ENCODE measurements around the gene SYMPK.
"Not testable (repeated sequence)": the region's sequence is repeated elsewhere in the genome, so short reads cannot be mapped to it uniquely, and the experiment has no call there.

The SYMPK gene

DNA sequence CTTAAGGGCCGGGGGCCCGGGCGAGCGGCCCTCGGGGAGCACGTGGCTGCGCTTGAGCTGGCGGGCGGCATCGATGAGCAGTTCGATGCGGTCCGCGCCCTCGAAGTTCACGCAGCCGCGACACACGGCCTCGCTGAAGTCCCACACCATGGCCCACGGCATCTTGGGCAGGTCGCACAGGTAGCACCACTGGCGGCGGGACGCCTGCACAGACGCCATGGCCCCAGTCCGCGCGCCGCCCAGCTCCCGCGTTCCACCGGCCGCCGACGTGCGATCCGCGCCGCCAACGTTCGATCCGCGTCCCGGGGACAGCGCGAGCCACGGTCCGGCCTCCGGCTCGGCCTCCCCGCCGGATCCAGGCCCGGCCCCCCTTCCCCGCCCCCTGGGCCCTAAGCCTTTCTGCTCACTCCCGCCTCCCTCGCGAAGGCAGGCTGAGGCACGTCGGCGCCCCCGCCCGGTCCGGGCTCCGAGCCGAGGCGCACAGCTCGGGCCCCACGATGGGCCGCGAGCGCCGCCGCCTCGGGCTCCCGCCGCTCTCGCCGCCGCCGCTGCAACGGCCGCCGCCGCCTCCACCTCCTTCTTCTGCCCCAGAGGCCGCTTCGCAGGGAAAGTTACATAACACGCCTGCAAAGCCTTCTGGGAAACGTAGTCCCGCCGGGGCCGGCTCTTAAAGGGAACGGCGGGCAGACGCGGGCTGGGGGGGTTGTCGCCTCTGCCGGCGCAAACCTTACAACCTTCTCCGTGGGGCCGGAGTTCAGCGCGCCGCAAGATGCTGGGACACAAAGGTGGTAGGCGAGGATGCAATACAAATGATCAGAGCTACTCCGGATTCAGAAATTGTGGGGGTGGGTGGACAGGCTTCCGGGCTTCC is 22.8 kb upstream of the SYMPK start, which contains the start of gene IRF2BP1:
IRF2BP1 (minus strand) TSS at position 586 of the 871 bp plus-strand sequence; CDS start at position 219, 367 bp downstream.
- DNase-seq, result peak; percentile 80

DNA sequence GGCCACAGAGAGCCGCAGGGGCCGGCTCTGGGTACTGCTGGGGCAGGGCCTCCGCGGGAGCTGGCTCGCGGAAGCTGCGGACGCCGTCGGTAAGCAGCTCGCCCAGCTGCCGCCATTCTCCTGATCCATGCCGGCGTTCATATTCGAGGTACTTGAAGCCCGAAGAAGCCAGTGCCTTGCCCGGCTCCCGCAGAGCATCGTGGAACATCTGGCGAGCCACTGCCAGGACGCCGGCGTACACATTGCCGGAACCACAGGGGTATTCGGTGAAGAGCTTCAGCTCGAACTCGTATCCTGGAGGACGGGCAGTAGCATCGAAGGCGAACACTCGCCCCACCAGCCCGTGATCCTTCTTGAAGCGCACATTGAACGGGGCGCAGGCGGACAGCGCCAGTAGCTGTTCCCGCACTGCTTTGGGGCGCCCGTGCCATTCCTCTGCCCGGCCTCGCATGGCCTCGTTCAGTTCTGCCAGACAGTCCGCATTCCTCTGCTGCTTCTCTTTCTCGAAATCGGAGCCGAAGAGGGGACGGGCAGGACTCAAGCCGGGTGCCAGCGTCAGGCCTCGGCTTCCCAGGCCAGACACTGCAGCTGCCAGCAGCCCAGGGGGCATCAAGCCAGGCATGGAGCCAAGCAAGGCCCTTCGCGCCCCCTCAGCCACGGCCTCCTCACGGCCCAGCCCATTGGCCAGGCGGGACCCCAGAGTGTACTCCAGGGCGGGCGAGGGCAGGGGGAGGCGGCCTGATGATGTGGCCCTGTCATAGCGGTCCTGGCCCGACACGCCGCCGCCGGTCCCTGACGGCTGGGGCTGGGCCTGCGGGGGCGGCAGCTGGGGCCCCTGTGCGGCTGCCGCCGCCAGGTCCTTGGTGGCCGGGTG is 22.0 kb upstream of the SYMPK start:
- DNase-seq, result no peak

GRCh38 chr19:45883881-45884681 is 21.1 kb upstream of the SYMPK start:
- DNase-seq, result no peak

DNA sequence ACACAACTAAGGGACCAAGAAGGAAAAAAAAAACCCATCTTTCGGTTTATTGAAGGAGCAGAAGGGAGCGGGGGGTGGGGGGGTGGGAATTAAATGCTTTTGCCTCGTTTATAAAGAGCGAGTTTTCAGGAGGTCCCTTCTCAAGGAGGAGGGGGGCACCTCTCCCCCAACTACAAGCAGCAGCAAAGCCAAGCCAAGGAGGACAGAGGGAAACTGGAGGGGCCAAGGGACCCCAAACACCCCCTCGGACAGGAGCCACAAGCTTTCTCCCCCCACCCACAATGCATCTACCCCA is 20.6 kb upstream of the SYMPK start:
- DNase-seq, result no peak

DNA sequence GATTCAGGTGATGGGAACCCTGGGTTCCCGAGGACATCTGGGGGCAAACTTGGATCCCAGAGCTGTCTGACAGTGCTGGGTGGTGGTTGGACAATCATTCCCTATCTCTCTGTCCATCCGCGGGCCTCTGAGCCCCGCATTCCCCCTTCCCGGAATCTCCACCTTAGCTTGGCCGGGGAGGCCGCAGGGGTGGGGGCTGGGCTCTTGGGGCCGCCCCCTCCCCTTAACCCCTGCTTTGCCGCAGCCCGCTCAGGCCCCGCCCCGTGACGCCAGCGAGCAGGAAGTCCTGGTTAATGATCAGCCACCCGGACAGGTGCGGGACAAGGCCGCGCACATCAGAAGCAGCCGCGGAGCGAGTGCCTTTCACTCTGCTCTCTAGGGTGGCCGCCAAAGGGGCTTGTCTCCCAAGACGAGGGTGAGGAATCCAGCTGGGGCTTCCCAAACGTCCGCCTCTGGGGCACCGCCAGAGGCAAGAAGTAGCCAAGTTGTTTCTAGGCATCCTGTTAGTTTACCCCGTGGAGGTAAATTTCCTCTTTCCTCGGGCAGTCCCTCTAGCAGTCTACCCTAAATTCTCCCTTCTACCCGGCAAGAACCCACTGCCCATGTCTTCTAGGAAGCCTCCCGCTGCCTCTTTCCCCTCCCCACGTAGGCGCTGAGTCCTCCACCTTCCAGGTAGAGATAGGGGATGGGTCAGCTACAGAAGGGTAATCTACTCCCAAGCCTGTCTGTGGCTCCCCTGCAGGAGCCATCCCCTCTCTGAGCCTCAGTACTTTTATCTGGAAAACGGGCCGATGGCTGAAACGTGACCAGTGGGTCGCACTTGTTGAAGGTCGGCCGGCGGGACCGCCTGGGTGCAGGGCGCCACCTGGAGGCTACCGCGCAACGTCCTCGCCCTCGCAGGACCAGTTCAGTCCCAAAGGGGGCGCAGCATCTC is 20.0 kb upstream of the SYMPK start:
- DNase-seq, result peak; percentile 65

DNA sequence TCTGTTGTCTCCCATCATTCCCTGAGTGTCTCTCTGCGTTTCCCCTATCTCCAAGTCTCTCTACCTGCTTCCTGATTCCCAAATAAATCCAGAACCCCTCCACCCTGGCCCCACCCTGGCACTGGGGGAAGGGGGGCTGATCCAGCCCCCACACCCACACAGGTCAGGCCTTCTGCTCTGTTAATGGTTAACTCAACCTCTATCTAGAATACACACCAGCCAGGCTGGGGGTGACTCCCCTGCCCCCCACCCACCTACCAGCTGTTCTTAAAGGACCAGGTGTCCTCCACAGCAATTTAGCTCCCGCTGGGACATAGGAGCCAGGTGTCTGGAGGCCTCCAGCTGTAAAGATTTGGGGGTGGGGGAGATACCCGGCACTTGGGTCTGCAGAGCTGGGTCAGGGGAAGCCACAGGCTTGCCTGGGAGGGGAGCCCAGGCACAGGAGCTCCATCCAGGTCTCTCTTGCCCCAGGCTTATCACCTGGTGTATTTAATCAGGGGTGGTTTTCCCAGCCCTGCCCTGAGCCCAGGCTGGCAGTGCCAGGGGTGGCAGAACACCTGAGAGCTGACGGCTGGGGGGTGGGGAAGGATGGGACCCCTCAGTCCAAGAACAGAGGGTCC is 19.1 kb upstream of the SYMPK start:
- DNase-seq, result no peak

- no peak for DNase-seq
Measured at GRCh38 chr19:45881082-45881908, 18.3 kb upstream of the SYMPK start.

DNA sequence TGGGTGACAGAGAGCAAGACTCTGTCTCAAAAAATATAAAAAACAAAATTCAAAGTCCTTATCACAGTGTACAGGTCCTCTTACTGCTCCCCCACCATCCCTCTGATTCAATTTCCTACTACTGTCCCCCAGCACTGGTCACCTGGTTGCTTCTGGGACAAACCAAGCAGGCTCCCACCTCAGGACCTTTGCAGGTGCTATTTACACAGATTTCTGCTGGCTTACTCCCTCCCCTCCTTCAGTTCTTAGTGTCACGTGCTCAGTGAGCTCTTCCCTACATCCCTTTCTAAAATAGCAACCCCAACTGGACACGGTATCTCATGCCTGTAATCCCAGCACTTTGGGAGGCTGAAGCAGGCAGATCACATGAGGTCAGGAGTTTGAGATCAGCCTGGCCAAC is 17.0 kb upstream of the SYMPK start:
- DNase-seq, result no peak

DNA sequence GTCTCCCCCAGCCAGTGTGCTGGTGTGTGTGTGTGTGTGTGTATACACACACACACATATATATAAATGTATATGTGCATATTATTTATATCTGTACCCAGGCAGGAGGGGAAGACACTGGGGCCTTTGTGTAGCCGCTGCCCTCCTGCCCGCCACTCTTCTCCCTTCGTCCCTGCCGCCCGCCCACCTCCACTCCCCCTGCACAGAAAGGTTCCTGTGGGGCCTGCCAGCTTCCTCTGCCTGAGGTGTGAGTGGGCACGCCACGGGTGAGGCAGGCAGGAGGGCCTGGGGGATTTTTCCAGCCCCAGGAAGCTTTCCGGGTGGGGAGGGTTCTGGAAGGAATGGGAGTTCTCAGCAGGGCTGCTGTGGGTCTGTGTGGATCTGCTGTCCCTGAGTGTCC is 16.1 kb upstream of the SYMPK start:
- DNase-seq, result no peak

DNA sequence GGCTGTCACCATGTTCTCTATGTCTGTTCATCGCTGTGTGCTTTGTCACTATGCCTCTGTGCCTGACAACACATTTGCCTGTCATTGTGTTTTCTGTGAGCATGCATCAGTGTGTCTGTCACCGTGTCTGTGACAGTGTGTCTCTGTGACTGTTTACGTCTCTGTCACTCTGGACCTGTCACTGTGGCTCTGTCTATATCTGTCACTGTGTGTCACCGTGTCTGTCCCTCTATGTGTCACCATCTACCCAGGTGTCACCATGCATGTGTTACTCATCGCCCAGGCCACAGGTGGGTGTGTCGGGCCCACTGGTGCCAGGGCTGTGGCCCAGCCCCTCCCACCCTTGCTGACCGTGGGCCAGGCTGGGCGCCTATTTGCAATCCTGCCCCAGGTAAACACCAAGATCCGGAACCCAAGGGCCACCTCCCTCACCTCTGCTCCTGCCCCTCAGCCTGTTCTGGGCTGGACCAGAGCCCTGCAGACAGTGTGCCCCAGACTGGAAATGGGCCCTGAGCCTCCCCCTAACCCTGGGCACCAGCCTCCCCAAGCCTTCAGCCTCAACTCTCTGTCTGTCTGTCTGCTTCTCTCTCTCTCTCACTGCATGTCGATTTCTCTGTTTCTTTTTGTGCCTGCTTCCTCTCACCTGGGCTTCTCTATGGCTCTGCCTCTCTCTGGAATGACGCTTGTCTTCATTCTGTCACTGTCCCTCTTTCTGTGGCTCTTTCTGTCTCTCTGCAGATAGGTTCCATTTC is 15.3 kb upstream of the SYMPK start:
- DNase-seq, result no peak

DNA sequence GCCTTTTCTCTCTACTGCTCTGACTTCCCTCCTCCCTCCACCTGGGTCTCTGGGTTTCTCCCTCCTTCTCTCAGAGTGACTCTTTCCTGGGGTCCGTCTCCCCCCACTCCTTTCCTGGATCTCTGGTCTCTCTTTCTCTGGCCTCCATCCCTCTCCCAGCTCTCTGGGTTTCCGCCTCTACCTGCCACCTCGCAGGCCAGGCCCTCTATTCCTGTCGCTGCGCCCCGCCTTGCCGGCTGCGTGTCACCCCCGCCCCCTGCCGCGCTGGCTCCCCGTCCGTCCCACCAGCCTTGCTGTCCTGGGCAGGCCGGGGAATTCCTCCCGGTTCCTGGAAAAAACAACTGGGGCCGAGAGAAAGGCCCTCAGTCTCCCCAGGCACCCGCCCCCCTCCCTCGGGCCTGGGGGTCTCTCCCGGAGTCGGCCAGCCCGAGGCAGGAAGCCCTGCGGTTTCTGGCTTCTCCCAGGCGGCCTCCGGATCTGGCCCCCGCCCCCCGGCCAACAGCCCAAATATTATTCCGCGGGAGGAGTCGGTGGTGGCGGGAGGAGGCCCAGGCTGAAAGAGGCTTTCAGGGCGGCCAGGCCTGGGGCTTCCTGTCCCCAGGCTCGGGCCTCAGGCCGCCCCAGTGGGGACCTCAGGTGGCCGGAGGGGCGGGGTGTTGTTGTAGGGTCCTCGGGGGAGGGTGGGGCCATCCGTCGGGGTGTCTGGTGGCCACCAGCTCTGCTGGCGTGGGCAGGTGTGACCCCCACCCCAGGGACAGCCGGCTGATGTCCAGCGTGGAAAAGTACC is 13.7 kb upstream of the SYMPK start:
- DNase-seq, result no peak

DNA sequence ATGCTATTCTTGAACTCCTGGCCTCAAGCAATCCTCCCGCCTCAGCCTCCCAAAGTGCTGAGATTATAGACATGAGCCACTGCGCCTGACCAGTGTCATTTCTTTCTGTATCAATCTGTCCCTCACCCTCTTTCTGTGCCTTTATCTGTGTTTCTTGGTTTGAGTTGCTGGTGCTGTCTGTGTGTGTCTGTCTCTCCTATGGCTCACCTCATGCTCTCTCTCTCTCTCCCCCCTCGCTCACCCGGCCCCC is 13.1 kb upstream of the SYMPK start:
- DNase-seq, result no peak

- DNase-seq, result no peak
Measured at GRCh38 chr19:45874620-45874966, 11.6 kb upstream of the SYMPK start.

DNA sequence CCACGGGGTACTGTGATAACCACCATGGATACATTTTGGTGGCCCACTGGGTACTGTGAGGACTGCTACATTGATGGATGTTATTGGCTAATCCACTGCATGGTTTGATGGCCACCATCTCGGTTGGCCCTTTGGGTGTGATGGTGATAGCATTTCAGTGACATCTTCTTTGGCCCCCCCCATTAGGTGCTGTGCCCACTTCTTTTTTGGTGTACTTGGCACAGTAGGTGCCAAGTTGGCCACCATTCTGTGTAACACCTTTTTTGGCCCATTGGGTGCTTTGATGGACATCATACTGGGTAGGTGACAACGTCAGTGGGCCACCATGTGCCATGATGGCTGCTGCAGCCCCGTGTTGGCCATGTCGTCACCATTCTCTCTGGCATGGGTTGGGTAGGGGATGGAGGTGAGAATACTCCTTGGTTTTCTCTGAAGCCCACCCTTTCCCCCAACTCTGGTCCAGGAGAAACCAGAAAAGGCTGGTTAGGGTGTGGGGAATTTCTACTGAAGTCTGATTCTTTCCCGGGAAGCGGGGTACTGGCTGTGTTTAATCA is 10.3 kb upstream of the SYMPK start:
- DNase-seq, result no peak

GRCh38 chr19:45872095-45872919 is 9.4 kb upstream of the SYMPK start:
- no peak for DNase-seq

DNA sequence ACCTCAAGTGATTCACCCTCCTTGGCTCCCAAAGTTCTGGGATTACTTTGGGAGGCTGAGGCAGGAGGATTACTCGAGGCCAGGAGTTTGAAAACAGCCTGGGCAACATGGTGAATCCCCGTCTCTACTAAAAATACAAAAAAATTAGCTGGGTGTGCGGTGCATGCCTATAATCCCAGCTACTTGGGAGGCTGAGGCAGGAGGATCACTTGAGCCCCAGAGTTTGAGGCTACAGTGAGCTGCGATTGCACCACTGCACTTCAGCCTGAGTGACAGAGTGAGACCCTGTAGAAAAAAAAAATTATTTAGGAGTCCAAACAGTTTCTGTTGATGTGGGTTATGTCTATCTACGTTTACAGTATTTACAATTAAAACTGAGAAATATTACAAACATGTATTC is 7.9 kb upstream of the SYMPK start:
- DNase-seq, result no peak

- not testable (repeated sequence) for DNase-seq
Measured at GRCh38 chr19:45867241-45867640, 4.3 kb upstream of the SYMPK start.
